ENCODE measurements around the gene OR4X2. TPM values are rescaled to one million over a fixed set of nuclear protein-coding genes. Genes with fewer than 3 reads are reported as not detected.

Gene OR4X2
- total and polyA plus RNA-seq, 2 of the 4 experiments (the other 2 are of a cell fraction), result not detected

GRCh38 chr11:48242501-48242900, 2.4 kb upstream of the OR4X2 start:
- H3K18ac ChIP-seq (ENCODE audit: low read depth, low read length), result no peak overlapping the region
- H3K4me2 ChIP-seq (ENCODE audit: low read depth, low read length), result no peak overlapping the region
- H2BK15ac ChIP-seq (ENCODE audit: low read depth, low read length), result no peak overlapping the region
- H3K4me1 ChIP-seq (ENCODE audit: control insufficient read depth, insufficient read depth, low read length), result no peaks in the 10 kb centered on the region
- no peak overlapping the region for H2BK120ac ChIP-seq (ENCODE audit: low read depth, low read length)
- no TSS peak for BruUV-seq (replicated peaks)
- ATAC-seq (ENCODE audit: low read depth) (no peak), DNase-seq (no peak)
- H2AK5ac ChIP-seq (ENCODE audit: low read depth, low read length), result no peak overlapping the region
- ChIA-PET CTCF (no interaction called here), POLR2A (ENCODE audit: unreplicated experiment) (no interaction called here)
- no peak overlapping the region for H3K14ac ChIP-seq (replicated peaks; ENCODE audit: low read depth, low read length)
- WGBS, 2 experiments (ENCODE audit: extremely low coverage in 2 of 2, insufficient read length in 1 of 2), result 0% methylated on average over 1 of the region's 3 CpGs; no CpG with 5 or more reads in 1 of the 2 experiments
- H4K20me1 ChIP-seq (ENCODE audit: insufficient read depth, low read length), result no peaks in the 10 kb centered on the region
- TF ChIP-seq SMC3 (IDR thresholded peaks at IDR 0.05; ENCODE audit: low read depth, low read length) (no peak), FOS (IDR thresholded peaks at IDR 0.05; ENCODE audit: low read depth, low read length) (no peak), ELK1 (IDR thresholded peaks at IDR 0.05; ENCODE audit: borderline replicate concordance, low read depth, low read length) (no peak), CEBPB (IDR thresholded peaks at IDR 0.05; ENCODE audit: low read depth, low read length) (no peak), RCOR1 (IDR thresholded peaks at IDR 0.05; ENCODE audit: insufficient replicate concordance, low read length) (no peak), BHLHE40 (IDR thresholded peaks at IDR 0.05; ENCODE audit: low read depth, low read length) (no peak), POLR2A (IDR thresholded peaks at IDR 0.05; ENCODE audit: low read depth, low read length) (no peak), USF2 (IDR thresholded peaks at IDR 0.05; ENCODE audit: low read depth, low read length) (no peak), RAD21 (IDR thresholded peaks at IDR 0.05; ENCODE audit: low read length) (no peak), CHD1 (IDR thresholded peaks at IDR 0.05; ENCODE audit: low read depth, low read length) (no peak), MAZ (IDR thresholded peaks at IDR 0.05; ENCODE audit: borderline replicate concordance, low read depth, low read length) (no peak), CTCF (conservative IDR thresholded peaks at IDR 0.05; ENCODE audit: low read depth, low read length) (no peak), NFE2L2 (IDR thresholded peaks at IDR 0.05; ENCODE audit: low read depth, low read length) (no peak), MXI1 (IDR thresholded peaks at IDR 0.05; ENCODE audit: borderline replicate concordance, low read depth, low read length) (no peak), MAFK (IDR thresholded peaks at IDR 0.05; ENCODE audit: low read depth, low read length) (no peak), RFX5 (IDR thresholded peaks at IDR 0.05; ENCODE audit: low read depth, low read length) (no peak)
- H3K56ac ChIP-seq (ENCODE audit: extremely low read depth, insufficient read depth, low read length), result no peak overlapping the region
- H4K91ac ChIP-seq (ENCODE audit: insufficient read depth, low read depth, low read length), result no peak overlapping the region
- no peak overlapping the region for H4K5ac ChIP-seq (ENCODE audit: low read depth, low read length)
- no peaks in the 10 kb centered on the region for H3K9me1 ChIP-seq (ENCODE audit: insufficient read depth, low read length)
- no peak overlapping the region for H3K9ac ChIP-seq (ENCODE audit: low read depth, low read length)
- dilution Hi-C loops (cut with HindIII; ENCODE audit: low sequenced_read_pairs, unreplicated experiment), result no loop called here
- in situ Hi-C loops (cut with MboI; ENCODE audit: low sequenced_read_pairs), result no loop called here
- no peak overlapping the region for H2AFZ ChIP-seq (replicated peaks; ENCODE audit: low read length, poor library complexity)
- no peak overlapping the region for H3K27ac ChIP-seq (ENCODE audit: insufficient read depth, low read length)
- no peak overlapping the region for H4K8ac ChIP-seq (ENCODE audit: low read depth in 2 of 2, low read length in 2 of 2)
- no peak overlapping the region for H3K4ac ChIP-seq (ENCODE audit: low read depth, low read length)
- H3K27me3 ChIP-seq (ENCODE audit: control insufficient read depth, insufficient read depth, low read length), result no peaks in the 10 kb centered on the region
- H3K36me3 ChIP-seq (ENCODE audit: control insufficient read depth, insufficient read depth, low read length), result no peaks in the 10 kb centered on the region
- intact Hi-C loops (cut with micrococcal nuclease), result no loop called here
- H3K9me3 ChIP-seq (ENCODE audit: control insufficient read depth, insufficient read depth, low read length), result no peaks in the 10 kb centered on the region
- no peak overlapping the region for H2AK9ac ChIP-seq (replicated peaks; ENCODE audit: low read depth, low read length, poor library complexity)
- H3K4me3 ChIP-seq (ENCODE audit: insufficient read depth, low read depth, low read length), result no peak overlapping the region
- H3K79me1 ChIP-seq (ENCODE audit: low read depth in 1 of 2, low read length in 2 of 2), result no peaks in the 10 kb centered on the region
- H2BK5ac ChIP-seq (ENCODE audit: low read depth, low read length, poor library complexity, severe bottlenecking), result no peak overlapping the region
- no peak overlapping the region for H3K23ac ChIP-seq (ENCODE audit: low read depth, low read length)
- H2BK20ac ChIP-seq (ENCODE audit: low read depth, low read length), result no peak overlapping the region

Data from IMR-90 (cell line).